GM12878 (cell line): ENCODE data around the gene ASB4. TPM values are rescaled to one million over a fixed set of nuclear protein-coding genes. Genes with fewer than 3 reads are reported as not detected.
A peak's percentile ranks its signal among the peaks of the same experiment; 100 is the strongest.

Source experiments
- ATAC-seq: fragments of 200-7000 bp; cut with Tn5 transposase; 3 replicates; pipeline ENCODE4 v1.9.1; 2020; ENCODE audit warnings: mild to moderate bottlenecking, moderate library complexity
- BruUV-seq: library from RNA; stranded (reverse); fragments of 400-500 nt; replicated peaks from 2 replicates; lab custom pipeline; 2021; lab: Mats Ljungman, UMichigan
- CTCF ChIA-PET: fragments of 300-600 bp; sonication (Branson Sonifier 250); formaldehyde crosslinking; extraction: SDS; loops from one replicate; lab custom pipeline; 2021; ENCODE audit warnings: inconsistent platforms; lab: Yijun Ruan, JAX
- POLR2A ChIA-PET: fragments of 350-600 bp; formaldehyde crosslinking; extraction: SDS; loops from one replicate; lab custom pipeline; 2021; ENCODE audit warnings: inconsistent platforms; lab: Charles Lee
- RAD21 ChIA-PET: fragments of 300-600 bp; sonication (Branson Sonifier 250); formaldehyde crosslinking; loops from one replicate; lab custom pipeline; 2023; ENCODE audit warnings: antibody characterized with exemption; ENCODE audit not compliant: unreplicated experiment; lab: Charles Lee
- SMC1A ChIA-PET: fragments of 300-600 bp; sonication (Branson Sonifier 250); formaldehyde crosslinking; loops from one replicate; lab custom pipeline; 2023; ENCODE audit not compliant: unreplicated experiment, uncharacterized antibody; lab: Charles Lee
- DNase-seq: peaks from one replicate; pipeline ENCODE4 v3.0.0-alpha.2; 2011; ENCODE audit warnings: low read depth, low spot score
- FAIRE-seq: peaks from 3 replicates; lab custom pipeline; 2011; peaks lifted over from hg19 to GRCh38; lab: Jason Lieb, UNC
- H2AFZ ChIP-seq: 2 replicates; pipeline ENCODE4 v1.6.0; 2011; ENCODE audit warnings: low read depth, low read length, control low read depth; ENCODE audit not compliant: control insufficient read depth
- H3K27ac ChIP-seq: 2 replicates; pipeline ENCODE4 v1.5.1; 2011; ENCODE audit warnings: control low read depth; ENCODE audit not compliant: control insufficient read depth, insufficient read depth
- H3K27me3 ChIP-seq, 2 experiments: replicated peaks in 1 of 2; 2 replicates each; pipeline versions ENCODE4 v1.6.0 to v1.6.1; 2011; ENCODE audit warnings: low read length in 1 of 2; ENCODE audit not compliant: control insufficient read depth in 2 of 2, insufficient read depth in 2 of 2
- H3K36me3 ChIP-seq, 2 experiments: 2 replicates each; pipeline ENCODE4 v1.5.1; 2011; ENCODE audit warnings: low read length in 1 of 2; ENCODE audit not compliant: control insufficient read depth in 2 of 2, insufficient read depth in 2 of 2
- H3K4me1 ChIP-seq: 2 replicates; pipeline ENCODE4 v1.6.1; 2011; ENCODE audit warnings: mild to moderate bottlenecking, low read length, moderate library complexity, mixed read lengths; ENCODE audit not compliant: control insufficient read depth, insufficient read depth
- H3K4me2 ChIP-seq: 2 replicates; pipeline ENCODE4 v1.6.0; 2011; ENCODE audit warnings: control low read depth; ENCODE audit not compliant: control insufficient read depth, insufficient read depth
- H3K4me3 ChIP-seq: fragments of 200-600 bp; sonication (generic); 2 replicates; pipeline ENCODE4 v1.5.1; 2016
- H3K79me2 ChIP-seq: 2 replicates; pipeline ENCODE4 v1.6.0; 2011; ENCODE audit warnings: low read length; ENCODE audit not compliant: control insufficient read depth, insufficient read depth
- H3K9ac ChIP-seq: 2 replicates; pipeline ENCODE4 v1.8.0; 2011; ENCODE audit warnings: low read length, control low read depth, mixed read lengths; ENCODE audit not compliant: control insufficient read depth, insufficient read depth
- H3K9me3 ChIP-seq: replicated peaks from 3 replicates; pipeline ENCODE4 v1.5.1; 2011; ENCODE audit warnings: mild to moderate bottlenecking, low read length; ENCODE audit not compliant: control insufficient read depth, insufficient read depth
- H4K20me1 ChIP-seq: 2 replicates; pipeline ENCODE4 v1.6.0; 2011; ENCODE audit not compliant: control insufficient read depth, insufficient read depth
- BHLHE40 ChIP-seq, 2 experiments: fragments of 450-650 bp in 1 of 2; IDR thresholded peaks; 2 replicates each; pipeline ENCODE4 v1.6.1; 2011 to 2017; ENCODE audit warnings: low read depth in 2 of 2, borderline replicate concordance in 1 of 2, improper control_type of control experiment in 1 of 2, low read length in 1 of 2, mild to moderate bottlenecking in 1 of 2
- CBFB ChIP-seq: IDR thresholded peaks from 2 replicates; pipeline ENCODE4 v1.6.1; 2016; ENCODE audit warnings: antibody characterized with exemption, low read depth
- EP300 ChIP-seq, 2 experiments: fragments of 150-350 bp in 1 of 2; IDR thresholded peaks; 2 replicates each; pipeline ENCODE4 v1.6.1; 2011 to 2012; ENCODE audit warnings: low read depth in 2 of 2, low read length in 2 of 2, borderline replicate concordance in 1 of 2, improper control_type of control experiment in 1 of 2, inconsistent platforms in 1 of 2; ENCODE audit not compliant: control insufficient read depth in 1 of 2
- ETV6 ChIP-seq, 2 experiments: fragments of 450-650 bp in 1 of 2; IDR thresholded peaks in 1 of 2; conservative IDR thresholded peaks in 1 of 2; 2 replicates each; pipeline ENCODE4 v1.6.1; 2014; ENCODE audit warnings: antibody characterized with exemption in 1 of 2, borderline replicate concordance in 1 of 2, low read depth in 1 of 2, mild to moderate bottlenecking in 1 of 2, moderate library complexity in 1 of 2
- IKZF1 ChIP-seq: fragments of 450-650 bp; conservative IDR thresholded peaks from 2 replicates; pipeline ENCODE4 v1.6.1; 2017; ENCODE audit warnings: antibody characterized with exemption, mild to moderate bottlenecking
- IKZF2 ChIP-seq, 2 experiments: fragments of 450-650 bp; IDR thresholded peaks; 2 replicates each; pipeline ENCODE4 v1.6.1; 2017; ENCODE audit warnings: mild to moderate bottlenecking in 2 of 2, moderate library complexity in 2 of 2
- IRF4 ChIP-seq: IDR thresholded peaks from 2 replicates; pipeline ENCODE4 v1.6.1; 2011; ENCODE audit warnings: low read depth, low read length
- JUNB ChIP-seq: IDR thresholded peaks from 2 replicates; pipeline ENCODE4 v1.6.1; 2016; ENCODE audit warnings: antibody characterized with exemption, mild to moderate bottlenecking
- NFXL1 ChIP-seq: fragments of 450-650 bp; IDR thresholded peaks from 2 replicates; pipeline ENCODE4 v1.6.1; 2017; ENCODE audit warnings: antibody characterized with exemption, mild to moderate bottlenecking, borderline replicate concordance
- NR2C2 ChIP-seq: IDR thresholded peaks from 2 replicates; pipeline ENCODE4 v1.6.1; 2011; ENCODE audit warnings: borderline replicate concordance, low read depth; ENCODE audit not compliant: control insufficient read depth, insufficient read length
- POLR2A ChIP-seq: IDR thresholded peaks from 2 replicates; pipeline ENCODE4 v1.6.1; 2011; ENCODE audit warnings: low read depth, mild to moderate bottlenecking, low read length
- POLR2AphosphoS2 ChIP-seq: IDR thresholded peaks from 2 replicates; pipeline ENCODE4 v1.6.1; 2011; ENCODE audit warnings: low read depth, mild to moderate bottlenecking, low read length, improper control_type of control experiment, moderate library complexity
- RBBP5 ChIP-seq: fragments of 200-600 bp; sonication (generic); conservative IDR thresholded peaks from 2 replicates; pipeline ENCODE4 v1.6.1; 2016
- RUNX3 ChIP-seq: IDR thresholded peaks from 2 replicates; pipeline ENCODE4 v1.6.1; 2012; ENCODE audit warnings: low read length, inconsistent platforms
- YY1 ChIP-seq: IDR thresholded peaks from 2 replicates; pipeline ENCODE4 v1.6.1; 2011; ENCODE audit warnings: low read depth, mild to moderate bottlenecking, low read length
- ZBED1 ChIP-seq: IDR thresholded peaks from 2 replicates; pipeline ENCODE4 v1.6.1; 2016; ENCODE audit warnings: borderline replicate concordance
- ZNF384 ChIP-seq: IDR thresholded peaks from 2 replicates; pipeline ENCODE4 v1.6.1; 2012; ENCODE audit warnings: low read depth, mild to moderate bottlenecking, low read length, improper control_type of control experiment, borderline replicate concordance
- in situ Hi-C: fragments of 300-500 bp; cut with MboI; formaldehyde crosslinking; loops from 9 replicates; pipeline ENCODE4 v1.14.3; 2018; ENCODE audit warnings: mixed read lengths
- intact Hi-C: fragments of 100-400 bp; cut with micrococcal nuclease; formaldehyde crosslinking; loops from one replicate; pipeline ENCODE4 v1.14.2; 2022; ENCODE audit not compliant: unreplicated experiment
- polyA plus RNA-seq, 11 experiments: library from polyadenylated mRNA; depleted of rRNA in 4 of 11; unstranded in 6 of 11; stranded (reverse) in 5 of 11; fragments of >200 nt; fragmentation: Nextera tagmentation in 4 of 11; fragmentation: Illumina TruSeq in 1 of 11; extraction: Ambion mirVana in 4 of 11; extraction: Trizol in 1 of 11; gene quantifications; 1 replicate in 1 of 11; 2 replicates in 10 of 11; pipeline versions ENCODE4 v1.2.1 to v1.2.3, GENCODE V29; 2011 to 2016; ENCODE audit warnings: inconsistent platforms in 2 of 11, missing spikeins in 2 of 11, low read depth in 1 of 11
- total RNA-seq, 4 experiments: library from RNA; depleted of rRNA in 3 of 4; stranded (reverse); fragments of >200 nt in 3 of 4; fragmentation: Illumina TruSeq in 1 of 4; extraction: Trizol in 1 of 4; gene quantifications; 2 replicates each; pipeline versions ENCODE4 v1.2.1 to v1.2.3, GENCODE V29; 2013 to 2021
- TF ChIP-seq, protein P1 (sequence below): fragments of 450-650 bp; IDR thresholded peaks from 2 replicates; pipeline ENCODE4 v1.6.1; 2017; ENCODE audit warnings: mild to moderate bottlenecking, moderate library complexity

Gene ASB4
- total and polyA plus RNA-seq, 10 of the 15 experiments (the other 5 are each of a cell fraction or from before 2014, with no cell fraction given): 0.12 to 1.1 TPM; not detected in 8

- RAD21 ChIA-PET: interaction anchor here (0.6 to 5.7 kb wide), 12 partner anchors 9 to 1031 kb away, joined by 3 to 42 read pairs (median 4); partner anchors contain the start of gene PON2
- Histone ChIP-seq H3K4me3 (no peak overlapping the region), H3K27me3 (no peaks in the 10 kb centered on the region), H3K27ac (no peak overlapping the region), H3K4me1 (peaks cover 4% of the 10 kb centered on the region), H2AFZ (peak overlapping the region; percentile 42), H3K4me2 (no peak overlapping the region), H3K36me3 (no peaks in the 10 kb centered on the region), H3K9me3 (no peaks in the 10 kb centered on the region), H3K79me2 (no peaks in the 10 kb centered on the region), H3K9ac (no peak overlapping the region), H4K20me1 (no peaks in the 10 kb centered on the region)
- no TSS peak for BruUV-seq
- DNase-seq (no peak), FAIRE-seq (peak; percentile 59), ATAC-seq (peak; percentile 80)
- in situ Hi-C loops: loop anchor here (5.0 to 10.0 kb wide), 2 partner anchors 285 to 1028 kb away; no protein-coding TSS in a partner anchor
- SMC1A ChIA-PET: interaction anchor here (0.6 to 14.9 kb wide), 18 partner anchors 9 to 1030 kb away, joined by 3 to 203 read pairs (median 4); partner anchors contain the start of genes ASB4 and PON2
- POLR2A ChIA-PET: interaction anchor here (0.8 to 1.6 kb wide), 6 partner anchors 9 to 87 kb away, joined by 3 to 14 read pairs (median 4); no protein-coding TSS in a partner anchor
- CTCF ChIA-PET: interaction anchor here (0.8 to 11.4 kb wide), 20 partner anchors 9 to 1044 kb away, joined by 3 to 136 read pairs (median 4); partner anchors contain the start of gene ASB4
- intact Hi-C loops: loop anchor here (5.0 to 10.0 kb wide), 2 partner anchors 163 to 825 kb away; partner anchors contain the start of gene SGCE
- TF ChIP-seq ETV6 (conservative IDR thresholded peaks at IDR 0.05 in 1 of 2, IDR thresholded peaks at IDR 0.05 in 1 of 2; ENCODE audit: borderline replicate concordance in 1 of 2, low read depth in 1 of 2) (peak in 1 of 2 experiments; percentile 30; a peak in 1 of 4 replicates), ZBED1 (no peak), RUNX3 (peak; percentile 38; the same call in 1 of the 2 replicates), BHLHE40 (IDR thresholded peaks at IDR 0.05; ENCODE audit: borderline replicate concordance in 1 of 2, low read depth in 2 of 2, low read length in 1 of 2) (no peak), EP300 (IDR thresholded peaks at IDR 0.05; ENCODE audit: borderline replicate concordance in 1 of 2, control insufficient read depth in 1 of 2, low read depth in 2 of 2, low read length in 2 of 2) (no peak), RBBP5 (no peak), NR2C2 (no peak), POLR2AphosphoS2 (no peak), IRF4 (peak; percentile 66; the same call in 1 of the 2 replicates), IKZF1 (peak; percentile 40), CBFB (no peak), ZNF384 (no peak), YY1 (0 out of 2 replicates have a peak, but pooled peaks have one; percentile 21), NFXL1 (no peak), POLR2A (no peak), JUNB (peak; percentile 54), IKZF2 (IDR thresholded peaks at IDR 0.05) (peak; percentile 19 to 47; a peak in 2 of 4 replicates)
- TF ChIP-seq, protein P1, sequence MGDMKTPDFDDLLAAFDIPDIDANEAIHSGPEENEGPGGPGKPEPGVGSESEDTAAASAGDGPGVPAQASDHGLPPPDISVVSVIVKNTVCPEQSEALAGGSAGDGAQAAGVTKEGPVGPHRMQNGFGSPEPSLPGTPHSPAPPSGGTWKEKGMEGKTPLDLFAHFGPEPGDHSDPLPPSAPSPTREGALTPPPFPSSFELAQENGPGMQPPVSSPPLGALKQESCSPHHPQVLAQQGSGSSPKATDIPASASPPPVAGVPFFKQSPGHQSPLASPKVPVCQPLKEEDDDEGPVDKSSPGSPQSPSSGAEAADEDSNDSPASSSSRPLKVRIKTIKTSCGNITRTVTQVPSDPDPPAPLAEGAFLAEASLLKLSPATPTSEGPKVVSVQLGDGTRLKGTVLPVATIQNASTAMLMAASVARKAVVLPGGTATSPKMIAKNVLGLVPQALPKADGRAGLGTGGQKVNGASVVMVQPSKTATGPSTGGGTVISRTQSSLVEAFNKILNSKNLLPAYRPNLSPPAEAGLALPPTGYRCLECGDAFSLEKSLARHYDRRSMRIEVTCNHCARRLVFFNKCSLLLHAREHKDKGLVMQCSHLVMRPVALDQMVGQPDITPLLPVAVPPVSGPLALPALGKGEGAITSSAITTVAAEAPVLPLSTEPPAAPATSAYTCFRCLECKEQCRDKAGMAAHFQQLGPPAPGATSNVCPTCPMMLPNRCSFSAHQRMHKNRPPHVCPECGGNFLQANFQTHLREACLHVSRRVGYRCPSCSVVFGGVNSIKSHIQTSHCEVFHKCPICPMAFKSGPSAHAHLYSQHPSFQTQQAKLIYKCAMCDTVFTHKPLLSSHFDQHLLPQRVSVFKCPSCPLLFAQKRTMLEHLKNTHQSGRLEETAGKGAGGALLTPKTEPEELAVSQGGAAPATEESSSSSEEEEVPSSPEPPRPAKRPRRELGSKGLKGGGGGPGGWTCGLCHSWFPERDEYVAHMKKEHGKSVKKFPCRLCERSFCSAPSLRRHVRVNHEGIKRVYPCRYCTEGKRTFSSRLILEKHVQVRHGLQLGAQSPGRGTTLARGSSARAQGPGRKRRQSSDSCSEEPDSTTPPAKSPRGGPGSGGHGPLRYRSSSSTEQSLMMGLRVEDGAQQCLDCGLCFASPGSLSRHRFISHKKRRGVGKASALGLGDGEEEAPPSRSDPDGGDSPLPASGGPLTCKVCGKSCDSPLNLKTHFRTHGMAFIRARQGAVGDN: no peak
These were observed 5.6 kb upstream of the ASB4 start for GRCh38 chr7:95479992-95480624.
